Measurements from ENCODE around the gene C2orf68.

- TF ChIP-seq, protein P1, sequence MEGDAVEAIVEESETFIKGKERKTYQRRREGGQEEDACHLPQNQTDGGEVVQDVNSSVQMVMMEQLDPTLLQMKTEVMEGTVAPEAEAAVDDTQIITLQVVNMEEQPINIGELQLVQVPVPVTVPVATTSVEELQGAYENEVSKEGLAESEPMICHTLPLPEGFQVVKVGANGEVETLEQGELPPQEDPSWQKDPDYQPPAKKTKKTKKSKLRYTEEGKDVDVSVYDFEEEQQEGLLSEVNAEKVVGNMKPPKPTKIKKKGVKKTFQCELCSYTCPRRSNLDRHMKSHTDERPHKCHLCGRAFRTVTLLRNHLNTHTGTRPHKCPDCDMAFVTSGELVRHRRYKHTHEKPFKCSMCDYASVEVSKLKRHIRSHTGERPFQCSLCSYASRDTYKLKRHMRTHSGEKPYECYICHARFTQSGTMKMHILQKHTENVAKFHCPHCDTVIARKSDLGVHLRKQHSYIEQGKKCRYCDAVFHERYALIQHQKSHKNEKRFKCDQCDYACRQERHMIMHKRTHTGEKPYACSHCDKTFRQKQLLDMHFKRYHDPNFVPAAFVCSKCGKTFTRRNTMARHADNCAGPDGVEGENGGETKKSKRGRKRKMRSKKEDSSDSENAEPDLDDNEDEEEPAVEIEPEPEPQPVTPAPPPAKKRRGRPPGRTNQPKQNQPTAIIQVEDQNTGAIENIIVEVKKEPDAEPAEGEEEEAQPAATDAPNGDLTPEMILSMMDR (IDR thresholded peaks at IDR 0.05) = no peak
- TF ChIP-seq REST (IDR thresholded peaks at IDR 0.05; ENCODE audit: insufficient read depth in 1 of 2, low read depth in 2 of 2, low read length in 1 of 2) (no peak), TCF7L2 (IDR thresholded peaks at IDR 0.05; ENCODE audit: low read depth, low read length) (no peak), POLR2AphosphoS5 (IDR thresholded peaks at IDR 0.05; ENCODE audit: low read depth, low read length) (no peak)
These were observed 21.7 kb downstream of the C2orf68 start for GRCh38 chr2:85589982-85590791.

Measured in Panc1 (cell line).